ENCODE measurements around the gene SDCCAG8.

The SDCCAG8 gene

DNA sequence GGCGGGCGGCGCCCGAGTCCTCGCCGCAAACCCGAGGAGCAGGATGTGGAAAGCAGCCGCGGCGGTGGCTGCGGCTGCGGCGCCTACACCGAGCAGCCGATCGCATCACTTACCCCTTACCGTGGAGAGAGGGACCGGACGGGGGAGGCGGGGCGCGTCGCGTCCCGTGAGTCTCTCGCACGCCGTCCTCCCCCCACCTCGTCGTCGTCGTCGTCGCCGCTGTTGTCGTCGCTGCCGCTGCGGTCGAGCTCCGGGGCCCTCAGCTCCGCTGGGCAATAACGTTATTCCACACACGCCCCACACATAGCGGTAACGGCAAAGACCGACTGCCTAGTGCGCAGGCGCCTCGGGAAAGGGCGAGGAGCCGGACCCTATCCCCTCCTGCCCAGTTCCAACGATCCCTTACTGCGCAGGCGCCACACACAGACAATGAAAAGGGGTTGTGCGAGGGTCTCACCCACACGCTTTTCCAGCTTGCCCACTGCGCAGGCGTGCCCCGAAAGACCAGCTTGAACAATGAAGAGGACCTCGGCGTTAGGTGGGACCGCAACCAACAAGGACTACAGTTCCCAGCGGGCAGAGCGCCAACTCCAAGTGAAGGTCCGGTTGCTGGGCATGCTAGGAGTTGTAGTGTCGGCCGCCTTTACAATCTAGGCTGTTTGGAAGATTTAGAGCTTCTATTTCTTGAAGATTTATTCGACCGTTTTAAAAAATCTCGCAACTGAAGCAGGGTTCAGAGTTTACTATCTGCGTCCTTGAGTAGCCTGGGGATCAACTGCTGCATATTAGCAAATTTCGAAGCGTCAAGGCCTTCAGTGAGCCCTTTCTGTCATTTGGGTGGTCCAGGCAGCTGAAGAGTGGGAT lies 682 bp upstream of the SDCCAG8 start, which contains the start of gene CEP170:
TSS of gene CEP170 (minus strand) at position 355 of the 864 bp plus-strand sequence. CDS start 30,001 bp downstream, outside the sequence.
- peak; percentile 92 for DNase-seq

DNA sequence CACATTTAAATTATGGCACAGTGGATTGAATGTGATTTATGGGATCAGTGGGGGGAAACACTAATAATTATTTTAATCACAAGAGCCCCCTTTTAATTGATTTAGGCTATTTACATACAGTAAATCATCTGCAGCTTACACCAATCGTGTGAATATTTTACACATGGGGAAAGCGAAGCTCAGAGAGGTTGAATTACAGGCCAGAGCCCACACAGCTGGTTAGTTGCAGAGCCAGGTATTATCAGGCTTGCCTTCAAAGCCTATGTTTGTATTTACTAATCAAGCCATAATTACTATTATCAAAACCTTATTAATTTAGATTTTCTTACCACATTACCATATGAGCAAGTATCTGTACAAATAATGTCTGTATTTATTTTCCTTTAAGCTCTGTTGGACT lies 749 bp downstream of the SDCCAG8 start:
- DNase-seq: no peak

DNA sequence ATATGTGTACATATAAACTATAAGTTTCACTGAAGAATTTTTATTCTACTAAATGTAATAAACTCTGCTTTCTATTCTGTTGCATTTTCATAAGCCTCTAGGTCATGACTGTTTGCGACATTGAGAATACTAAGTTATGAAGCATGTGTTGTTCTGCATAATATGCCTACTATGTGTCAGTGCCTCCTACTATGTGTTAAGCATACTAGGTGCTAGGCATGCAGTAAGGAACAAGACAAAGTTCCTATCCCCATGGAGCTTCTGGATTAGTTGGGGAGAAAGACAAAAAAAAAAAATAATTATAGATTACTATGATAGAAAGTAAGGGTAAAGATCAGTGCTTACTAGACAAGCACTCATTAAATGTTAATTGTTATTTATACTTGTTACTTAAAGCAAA lies 1.3 kb downstream of the SDCCAG8 start:
- DNase-seq: no peak

DNA sequence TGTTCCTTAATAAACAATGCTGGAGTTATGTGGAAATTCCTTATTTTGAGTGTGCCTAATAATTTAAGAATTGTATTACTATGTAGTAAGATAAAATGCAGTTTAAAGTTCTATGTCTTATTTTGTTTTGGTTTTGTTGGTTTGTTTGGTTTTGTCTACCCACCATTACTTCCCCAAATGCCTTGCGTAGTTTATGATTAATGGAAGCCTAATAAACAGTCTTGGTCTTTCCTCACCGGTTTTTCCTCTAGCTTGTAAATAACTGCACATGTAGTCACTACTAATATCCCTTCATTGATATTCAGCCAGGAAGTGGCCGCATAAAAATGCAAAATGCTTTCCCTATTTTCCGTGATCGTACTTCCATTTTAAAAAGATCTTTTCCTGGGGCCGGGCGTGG lies 2.9 kb downstream of the SDCCAG8 start:
- DNase-seq: no peak

DNA sequence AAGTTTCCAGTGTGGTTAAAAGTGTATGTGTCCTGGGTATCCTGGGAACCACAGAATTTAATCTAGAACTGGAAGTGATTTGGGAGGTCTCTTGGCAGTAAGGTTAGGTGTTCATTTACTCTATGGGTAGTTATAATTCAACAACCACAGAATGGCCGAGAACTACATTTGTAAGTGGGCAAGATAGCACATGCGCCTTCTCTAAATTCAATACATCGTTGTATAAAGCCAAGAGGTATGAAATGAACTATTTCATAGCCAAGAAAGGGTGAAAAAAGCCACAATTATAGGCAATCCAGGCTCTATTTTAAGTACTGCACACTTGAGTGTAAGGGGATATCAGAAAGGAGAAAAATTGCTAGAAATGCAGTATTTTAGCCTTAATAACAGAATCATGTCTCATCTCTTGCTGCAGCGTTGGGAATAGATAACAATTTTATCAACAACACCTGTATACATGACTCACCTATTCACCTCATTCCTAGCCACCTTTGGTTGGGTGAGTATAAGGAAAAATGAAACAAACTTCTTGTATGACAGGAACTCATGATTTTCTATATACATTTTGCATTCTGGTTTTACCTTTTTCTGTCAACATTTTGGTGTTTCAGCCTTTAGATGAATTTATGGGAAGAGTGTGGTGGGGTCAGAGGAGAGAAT lies 4.5 kb downstream of the SDCCAG8 start:
- DNase-seq: no peak

DNA sequence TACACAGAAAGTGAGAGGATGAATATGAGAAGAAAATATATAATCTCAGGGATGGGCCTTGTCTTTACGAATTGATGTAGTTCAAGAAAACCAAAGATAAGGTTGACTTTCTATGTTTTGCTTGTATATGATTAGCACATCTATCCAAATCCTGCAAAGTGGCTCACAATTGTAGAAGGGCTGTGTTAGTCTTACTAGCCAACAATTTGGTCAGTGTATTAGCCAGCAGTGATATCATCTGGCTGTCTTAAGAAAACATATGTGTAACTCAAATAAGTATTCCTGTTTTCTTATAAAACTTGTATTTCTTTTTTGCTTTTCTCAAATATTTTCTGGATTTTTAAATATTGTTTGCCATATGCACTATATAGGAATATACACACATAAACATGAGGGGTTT lies 5.5 kb downstream of the SDCCAG8 start:
- DNase-seq: no peak

DNA sequence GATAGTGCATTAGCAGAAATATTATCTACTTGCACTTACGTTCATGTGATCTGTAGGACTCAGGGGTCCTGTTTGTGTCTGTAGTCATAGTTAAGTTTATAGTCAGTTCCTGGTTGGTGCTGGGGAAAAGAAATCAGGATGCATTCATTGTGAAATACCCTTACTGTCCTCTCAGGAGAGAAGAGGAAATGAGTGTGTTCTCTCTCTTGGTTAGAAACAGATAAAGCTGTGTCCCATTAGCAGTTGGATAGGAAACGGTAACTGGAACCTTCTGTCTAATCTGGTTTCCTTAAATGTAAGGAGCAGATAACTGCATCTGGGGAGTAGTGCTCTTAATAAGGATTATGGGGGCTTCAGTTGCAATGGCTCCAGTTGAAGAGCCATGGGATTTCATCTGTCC lies 8.9 kb downstream of the SDCCAG8 start:
- DNase-seq: no peak

DNA sequence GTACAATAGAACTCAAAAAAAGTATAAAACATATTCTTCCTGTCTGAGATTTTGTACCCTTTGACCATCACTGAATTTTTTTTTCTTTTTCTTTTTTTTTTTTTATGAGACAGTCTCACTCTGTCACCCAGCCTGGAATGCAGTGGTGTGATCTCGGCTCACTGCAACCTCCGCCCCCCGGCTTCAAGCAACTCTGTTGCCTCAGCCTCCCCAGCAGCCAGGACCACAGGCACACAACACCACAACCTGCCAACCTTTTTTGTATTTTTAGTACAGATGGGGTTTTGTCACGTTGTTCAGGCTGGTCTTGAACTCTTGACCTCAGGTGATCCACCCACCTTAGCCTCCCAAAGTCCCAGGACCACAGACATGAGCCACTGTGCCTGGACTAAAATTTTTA lies 10.4 kb downstream of the SDCCAG8 start:
- DNase-seq: no peak

DNA sequence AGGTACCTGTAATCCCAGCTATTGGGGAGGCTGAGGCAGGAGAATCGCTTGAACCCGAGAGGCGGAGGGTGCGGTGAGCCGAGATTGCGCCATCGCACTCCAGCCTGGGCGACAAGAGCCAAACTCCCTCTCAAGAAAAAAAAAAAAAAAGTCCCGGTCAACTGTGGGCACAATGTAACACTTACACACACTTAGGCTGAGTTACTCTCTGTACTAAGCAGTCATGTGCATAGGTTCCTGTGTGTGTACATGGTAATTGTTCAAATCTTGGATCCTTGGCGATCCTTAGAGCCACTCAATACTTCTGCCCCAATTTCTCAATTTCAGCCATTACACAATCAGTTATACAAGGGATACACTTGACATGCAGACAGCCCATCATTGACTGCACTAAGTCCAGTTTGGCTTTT lies 11.6 kb downstream of the SDCCAG8 start:
- DNase-seq: no peak

DNA sequence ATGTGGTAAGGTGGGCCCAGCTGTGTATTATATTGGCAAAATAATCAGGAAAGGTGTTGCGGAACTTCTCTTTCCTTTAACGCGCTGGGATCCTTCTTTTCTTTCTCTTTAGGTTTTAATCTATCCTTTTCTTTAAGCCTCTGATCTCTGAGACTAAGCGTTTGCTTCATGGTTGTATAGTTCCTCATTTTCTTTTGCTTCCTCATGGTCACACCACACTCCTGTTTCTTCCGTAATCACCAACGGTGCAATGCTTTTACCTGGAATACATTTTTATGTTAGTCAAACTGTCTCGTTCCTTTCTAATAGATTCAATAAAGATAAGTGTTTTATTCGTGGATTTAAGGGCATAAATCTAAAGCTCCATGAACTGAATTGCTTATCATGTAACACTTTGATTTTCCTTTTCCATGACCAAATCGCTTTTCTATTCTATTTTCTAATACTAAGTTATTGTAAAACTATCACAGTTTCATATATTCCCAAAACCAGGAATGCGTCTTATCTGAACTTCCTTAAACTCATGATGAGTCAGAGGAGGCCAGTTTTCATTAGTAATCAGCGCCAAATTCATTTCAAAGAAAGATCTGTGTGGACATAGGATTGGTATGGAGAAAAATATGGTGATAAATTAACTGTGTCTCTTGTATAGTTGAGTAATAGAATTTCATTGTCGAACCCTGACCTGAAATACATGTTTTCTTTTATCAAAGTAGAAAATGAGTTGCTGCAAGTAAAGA lies 12.2 kb downstream of the SDCCAG8 start:
- DNase-seq: no peak

DNA sequence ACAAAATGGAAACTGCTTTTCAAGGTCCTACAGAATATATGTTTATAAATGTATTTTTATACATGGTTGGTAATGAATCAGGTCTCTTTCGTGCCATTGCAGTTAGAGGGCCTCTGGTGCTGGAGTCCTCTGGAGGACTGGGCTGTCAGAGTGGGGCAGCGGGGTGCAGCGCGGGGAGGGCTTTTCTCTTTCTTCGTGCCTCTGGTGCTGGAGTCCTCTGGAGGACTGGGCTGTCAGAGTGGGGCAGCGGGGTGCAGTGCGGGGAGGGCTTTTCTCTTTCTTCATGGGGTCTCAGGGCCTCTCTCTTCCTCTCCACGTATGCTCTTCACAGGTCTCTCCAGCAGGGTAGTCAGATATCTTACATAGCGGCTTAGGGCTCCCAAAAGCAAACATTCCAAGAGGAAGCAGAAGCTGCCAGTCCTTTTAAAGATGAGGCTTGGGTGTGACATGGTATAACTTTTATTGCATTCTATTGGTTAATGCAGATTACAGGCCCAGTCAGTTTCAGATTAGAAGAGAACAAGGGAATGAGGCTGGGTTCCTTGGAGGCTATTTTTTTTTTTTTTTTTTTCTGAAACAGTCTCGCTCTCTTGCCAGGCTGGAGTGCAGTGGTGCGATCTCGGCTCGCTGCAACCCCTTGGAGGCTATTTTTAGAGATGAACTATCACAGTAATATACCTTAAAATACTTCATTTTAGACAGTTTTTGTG lies 13.1 kb downstream of the SDCCAG8 start:
- DNase-seq: no peak

DNA sequence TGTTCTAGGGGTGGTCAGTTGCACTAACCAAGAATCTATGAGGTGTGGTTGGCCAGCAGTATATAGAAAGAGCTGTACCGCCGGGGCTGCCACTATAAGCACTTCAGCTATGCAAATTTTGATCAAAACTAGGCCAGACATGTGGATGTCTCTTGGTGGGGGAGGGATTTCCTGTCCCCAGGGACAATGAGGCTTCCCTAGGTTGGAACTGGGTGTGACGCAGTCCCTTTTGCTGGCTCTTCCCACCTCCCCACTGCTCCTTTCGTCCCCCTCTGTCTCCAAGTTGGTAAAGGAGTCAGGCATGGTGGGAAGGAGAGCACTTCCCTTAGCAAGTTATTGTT lies 13.6 kb downstream of the SDCCAG8 start:
- no peak for DNase-seq

DNA sequence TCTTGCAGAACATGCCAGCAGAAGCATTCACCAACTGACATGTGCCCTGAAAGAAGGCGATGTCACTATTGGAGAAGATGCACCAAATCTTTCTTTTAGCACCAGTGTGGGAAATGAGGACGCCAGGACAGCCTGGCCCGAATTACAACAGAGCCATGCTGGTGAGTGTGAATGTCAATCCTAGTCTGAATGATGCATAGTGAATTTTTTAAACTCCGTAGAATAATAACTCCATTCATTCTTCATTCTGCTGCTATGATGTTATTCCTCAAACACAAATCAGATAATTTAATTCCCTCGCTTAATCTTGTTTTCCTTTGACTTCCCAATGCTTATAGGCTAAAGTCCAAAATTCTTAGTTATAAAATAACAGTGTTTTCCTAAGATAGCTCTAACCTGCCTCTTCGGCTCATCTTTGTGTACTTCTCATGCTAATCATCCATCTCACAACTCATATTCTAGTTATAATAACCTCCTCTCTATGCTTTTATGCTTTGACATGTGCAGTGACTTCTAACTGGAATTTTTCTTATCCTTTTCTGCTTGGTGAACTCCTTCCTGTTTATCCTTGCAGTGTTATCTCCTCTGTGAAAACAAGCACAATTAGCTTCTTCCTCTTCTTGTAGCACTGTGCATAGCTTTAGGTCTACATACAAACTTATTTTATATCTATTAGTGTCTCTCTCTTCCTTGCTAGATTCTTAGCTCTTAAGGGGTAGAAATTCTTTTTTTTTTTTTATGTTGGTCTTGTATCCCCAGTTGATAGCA lies 14.4 kb downstream of the SDCCAG8 start:
- DNase-seq: no peak

DNA sequence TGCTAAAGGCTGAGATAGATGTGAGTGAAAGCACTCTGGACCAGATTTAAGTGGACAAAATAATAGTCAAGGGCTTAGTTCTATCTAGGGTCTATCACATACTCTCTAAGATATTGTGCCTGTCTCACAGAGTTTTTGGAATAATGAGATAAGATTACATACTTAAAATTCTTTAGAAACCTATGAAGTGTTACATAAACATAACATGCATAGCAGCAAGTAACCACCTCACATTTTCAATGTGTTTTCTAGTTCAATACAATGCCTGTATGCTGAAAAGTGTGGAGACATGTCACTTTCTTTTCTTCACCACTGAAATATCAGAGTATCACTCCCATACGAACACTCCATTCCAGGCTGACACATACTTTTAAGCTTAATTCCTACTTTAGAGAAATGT lies 16.2 kb downstream of the SDCCAG8 start:
- no peak for DNase-seq

DNA sequence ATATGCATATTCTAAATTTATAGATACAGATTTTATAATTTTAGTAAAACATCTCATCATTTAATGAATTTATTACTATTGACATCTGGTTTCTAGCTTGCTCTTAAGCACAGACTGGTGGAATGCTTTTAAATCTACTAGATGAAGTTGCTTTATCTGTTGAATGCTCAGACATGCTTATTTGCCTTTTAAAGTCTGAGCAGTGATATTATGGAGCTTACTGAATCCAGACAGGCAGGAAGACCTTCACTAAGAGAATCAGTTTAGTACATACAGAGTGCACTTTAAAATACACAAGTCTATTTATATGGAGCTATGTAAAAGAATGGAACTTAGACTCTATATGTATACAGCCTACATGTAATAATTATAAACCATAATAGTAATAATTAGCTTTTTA lies 16.6 kb downstream of the SDCCAG8 start:
- no peak for DNase-seq

DNA sequence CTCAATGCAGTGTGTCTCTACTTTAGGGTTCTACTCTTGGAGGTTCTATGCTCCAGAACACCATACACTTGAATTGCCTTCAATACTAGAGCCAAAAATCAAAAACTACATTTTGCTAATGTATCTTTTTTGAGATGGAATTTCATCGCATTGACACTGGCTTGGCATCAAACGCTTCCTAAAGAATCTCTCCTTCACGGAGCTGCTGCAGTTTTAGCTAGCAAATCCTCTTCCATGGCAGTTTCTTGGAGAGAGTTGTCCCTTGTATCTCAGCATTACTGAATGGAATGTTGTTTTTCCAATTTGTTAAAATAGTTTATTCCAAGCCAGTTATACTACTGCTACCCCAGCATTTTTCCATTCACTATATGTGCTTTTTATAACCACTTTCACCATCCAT lies 17.7 kb downstream of the SDCCAG8 start:
- no peak for DNase-seq

DNA sequence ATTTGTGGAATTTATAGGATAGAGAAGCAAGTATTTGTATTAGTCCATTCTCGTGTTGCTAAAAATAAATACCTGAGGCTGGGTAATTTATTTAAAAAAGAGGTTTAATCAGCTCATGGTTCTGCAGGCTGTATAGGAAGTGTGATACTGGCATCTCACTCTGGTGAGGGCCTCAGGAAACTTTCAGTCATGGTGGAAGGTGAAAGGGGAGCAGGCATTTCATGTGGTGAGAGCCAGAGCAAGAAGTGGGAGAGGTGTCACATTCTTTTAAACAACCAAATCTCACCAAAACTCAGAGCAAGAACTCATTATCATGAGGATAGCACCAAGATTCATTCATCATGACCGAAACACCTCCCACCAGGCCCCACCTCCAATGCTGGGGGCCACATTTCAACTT lies 18.1 kb downstream of the SDCCAG8 start:
- DNase-seq: no peak

DNA sequence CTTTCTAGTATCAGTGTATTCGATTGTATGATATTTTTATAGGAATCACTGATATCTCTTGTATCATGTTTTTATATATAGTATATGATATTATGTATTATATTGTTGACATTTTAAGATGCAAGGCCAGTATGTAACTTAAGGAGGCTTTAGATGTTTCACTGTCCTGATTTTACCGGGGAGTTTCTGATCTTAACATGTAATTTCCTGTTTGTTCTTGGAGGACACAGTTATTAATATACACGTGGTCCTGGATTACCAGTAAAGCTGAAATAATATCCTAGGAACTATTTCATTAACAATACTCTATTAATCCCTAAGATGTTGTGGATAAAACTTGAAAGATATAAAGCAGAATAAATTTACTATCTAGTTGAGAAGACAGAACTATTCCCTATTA lies 19.5 kb downstream of the SDCCAG8 start:
- DNase-seq: no peak

DNA sequence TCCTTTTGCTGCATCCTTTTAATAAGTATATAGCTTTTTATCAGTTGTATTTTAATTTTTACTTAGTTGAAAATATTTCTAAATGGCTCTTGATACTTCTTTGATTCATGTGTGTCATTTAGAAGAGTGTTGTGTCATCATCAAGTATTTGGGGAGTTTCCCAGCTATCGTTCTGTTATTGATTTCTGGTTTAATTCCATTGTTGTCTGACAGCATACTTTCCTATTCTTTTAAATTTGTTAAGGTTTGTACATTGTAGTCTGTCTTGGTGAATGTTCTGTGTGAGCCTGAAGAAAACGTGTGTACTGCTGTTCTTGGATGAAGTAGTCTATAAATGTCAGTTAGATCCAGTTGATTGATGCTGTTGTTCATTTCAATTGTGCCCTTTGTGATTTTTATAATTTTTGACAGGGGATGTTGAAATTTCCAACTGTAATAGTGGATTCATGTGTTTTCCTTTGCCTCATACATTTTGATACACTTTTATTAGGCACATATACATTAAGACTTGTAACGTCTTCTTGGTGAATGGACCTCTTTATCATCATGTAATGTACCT lies 24.8 kb downstream of the SDCCAG8 start:
- no peak for DNase-seq

DNA sequence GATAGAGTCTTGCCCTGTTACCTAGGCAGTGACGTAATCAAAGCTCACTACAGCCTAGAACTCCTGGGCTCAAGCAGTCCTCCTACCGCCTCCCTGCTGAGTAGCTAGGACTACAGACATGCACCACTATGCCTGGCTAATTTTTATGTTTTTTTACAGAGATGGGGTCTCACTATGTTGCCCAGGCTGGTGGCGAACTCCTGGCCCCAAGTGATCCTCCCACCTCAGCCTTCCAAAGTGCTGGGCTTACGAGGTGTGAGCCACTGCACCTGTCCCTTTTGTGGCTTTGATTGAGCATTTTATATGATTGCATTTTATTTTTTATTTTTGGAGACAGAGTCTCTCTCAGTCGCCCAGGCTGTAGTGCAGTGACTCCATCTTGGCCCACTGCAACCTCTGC lies 25.8 kb downstream of the SDCCAG8 start:
- no peak for DNase-seq

DNA sequence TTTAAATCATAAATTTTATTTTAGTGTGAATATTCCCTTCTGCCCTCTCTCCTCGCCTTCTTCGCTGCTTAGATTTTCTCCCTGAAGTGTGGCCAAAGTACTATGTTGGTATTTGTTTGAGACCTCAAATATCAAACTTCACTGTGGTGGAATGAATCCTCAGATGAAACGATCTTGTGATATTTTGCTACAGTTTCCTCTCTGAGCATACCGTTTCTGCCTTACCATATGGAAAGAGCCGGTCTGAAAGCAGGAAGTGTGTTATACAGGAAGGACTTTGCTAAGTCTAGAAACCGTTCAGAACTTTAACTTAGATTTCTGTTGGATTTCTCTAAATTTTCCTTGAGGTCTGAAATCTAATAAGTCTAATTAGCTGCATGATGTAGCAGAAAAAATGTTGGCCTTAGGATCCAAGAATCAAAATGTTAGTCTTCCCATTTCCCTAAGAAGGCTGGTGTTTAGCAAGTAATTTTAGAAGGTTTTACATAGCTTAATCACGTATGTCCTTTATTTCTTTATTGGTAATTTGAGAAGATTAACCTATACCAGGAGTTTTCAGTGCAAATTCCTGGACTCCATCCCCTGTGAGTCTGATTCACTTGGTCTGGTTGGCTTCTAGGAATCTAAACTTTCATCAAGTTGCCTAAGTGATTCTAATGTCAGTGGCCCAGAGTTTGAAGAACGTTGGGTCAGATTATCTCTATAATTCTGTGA lies 30.7 kb downstream of the SDCCAG8 start:
- DNase-seq: no peak

DNA sequence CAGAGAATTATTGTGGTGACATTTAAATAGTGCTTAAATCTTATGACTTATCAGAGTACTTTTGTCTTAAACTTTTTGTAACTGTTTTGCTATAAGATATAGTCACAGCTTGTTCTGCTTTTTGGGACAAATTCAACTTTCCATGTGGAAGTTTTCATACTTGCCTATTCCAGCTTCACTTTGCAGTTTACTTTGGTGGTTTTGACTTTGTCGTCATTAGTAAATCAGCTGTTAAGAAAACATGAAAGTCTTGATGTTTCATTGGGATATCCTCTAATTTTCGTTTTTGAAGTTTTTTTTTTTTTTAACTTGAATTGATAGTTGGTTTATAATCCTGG lies 31.3 kb downstream of the SDCCAG8 start:
- DNase-seq: no peak
